ENCODE measurements around the gene TMEM94. TPM values are rescaled to one million over a fixed set of nuclear protein-coding genes. Genes with fewer than 3 reads are reported as not detected.
A peak's percentile ranks its signal among the peaks of the same experiment; 100 is the strongest.
"Not testable (repeated sequence)": the region's sequence is repeated elsewhere in the genome, so short reads cannot be mapped to it uniquely, and the experiment has no call there.

TMEM94 gene
- total and polyA plus RNA-seq, 5 donors = 40.3 to 54.6 (median 49.6) TPM

DNA sequence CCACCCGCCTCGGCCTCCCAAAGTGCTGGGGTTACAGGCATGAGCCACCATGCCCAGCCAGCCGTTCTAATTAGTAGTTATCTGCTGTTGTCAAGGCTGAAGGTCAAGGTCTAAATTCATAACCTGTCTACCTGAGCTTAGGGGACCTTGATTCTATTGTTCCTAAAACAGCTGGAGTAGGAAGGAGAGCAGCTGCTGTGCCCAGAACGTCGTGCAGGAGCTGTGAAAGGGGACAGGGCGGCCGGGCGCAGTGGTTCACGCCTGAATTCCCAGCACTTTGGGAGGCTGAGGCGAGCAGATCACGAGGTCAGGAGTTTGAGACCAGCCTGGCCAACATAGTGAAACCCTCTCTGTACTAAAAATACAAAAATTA is 21.0 kb downstream of the TMEM94 start:
- DNase-seq; intact Hi-C loops (cut with DNase I); H3K27me3 ChIP-seq (ENCODE audit: control insufficient read depth, insufficient read depth); H3K4me3 ChIP-seq (ENCODE audit: low read length); ATAC-seq; H3K9me3 ChIP-seq (ENCODE audit: control insufficient read depth, low read length): not testable (repeated sequence)
- WGBS = 82% methylated on average over 11 of the region's 11 CpGs
- peak overlapping the region; percentile 54 for H3K27ac ChIP-seq (ENCODE audit: low read length)
- H3K4me1 ChIP-seq (ENCODE audit: control insufficient read depth, insufficient read depth, low read length) = peaks cover 16% of the 10 kb centered on the region

DNA sequence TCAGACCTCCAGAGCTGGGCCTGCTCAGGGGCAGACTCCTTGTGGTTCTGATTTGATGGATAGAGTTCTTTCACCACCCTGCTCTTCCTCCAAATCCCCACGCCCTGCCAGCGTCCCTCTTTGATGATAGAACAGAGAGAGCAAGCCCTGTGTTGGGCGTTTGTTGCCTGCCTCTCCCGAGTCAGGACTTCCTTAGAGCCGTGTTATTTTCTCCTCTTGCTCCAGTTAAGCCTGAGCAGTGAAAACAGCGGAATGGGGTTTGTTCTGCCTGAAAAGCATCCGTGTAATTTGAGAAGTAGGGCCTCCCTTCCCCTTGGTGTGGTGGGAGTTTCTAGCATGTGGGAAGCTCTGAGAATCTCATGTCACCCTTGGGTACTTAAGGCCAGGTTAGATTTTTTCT is 22.1 kb downstream of the TMEM94 start:
- DNase-seq (no peak), ATAC-seq (no peak)
- no peaks in the 10 kb centered on the region for H3K9me3 ChIP-seq (ENCODE audit: control insufficient read depth, low read length)
- H3K27me3 ChIP-seq (ENCODE audit: control insufficient read depth, insufficient read depth) = no peaks in the 10 kb centered on the region
- peaks cover 12% of the 10 kb centered on the region for H3K4me1 ChIP-seq (ENCODE audit: control insufficient read depth, insufficient read depth, low read length)
- no peak overlapping the region for H3K4me3 ChIP-seq (ENCODE audit: low read length)
- WGBS = 63% methylated on average over 7 of the region's 7 CpGs
- intact Hi-C loops (cut with DNase I) = no loop called here
- peak overlapping the region; percentile 28 for H3K27ac ChIP-seq (ENCODE audit: low read length)

DNA sequence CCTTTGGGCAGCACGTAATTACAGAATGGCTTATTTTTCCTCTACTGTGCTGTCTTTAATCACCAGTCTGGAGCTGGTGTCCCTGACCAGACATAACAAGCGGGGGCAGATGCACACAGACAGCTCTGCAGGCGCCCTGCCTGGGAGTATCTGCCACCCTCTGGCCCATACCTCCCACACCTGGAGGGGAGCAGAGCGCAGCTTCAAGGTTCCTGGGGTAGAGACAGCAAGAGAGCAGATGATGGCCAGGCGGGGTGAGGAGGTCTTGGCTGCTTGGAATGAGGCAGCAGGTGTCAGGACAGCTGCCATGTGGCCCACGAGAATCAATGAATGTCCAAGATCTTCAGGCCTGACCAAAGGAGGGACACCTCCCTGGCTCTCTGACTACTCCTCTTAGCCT is 23.8 kb downstream of the TMEM94 start:
- DNase-seq (no peak), ATAC-seq (no peak)
- no peaks in the 10 kb centered on the region for H3K9me3 ChIP-seq (ENCODE audit: control insufficient read depth, low read length)
- H3K4me1 ChIP-seq (ENCODE audit: control insufficient read depth, insufficient read depth, low read length) = peaks cover 11% of the 10 kb centered on the region
- H3K27me3 ChIP-seq (ENCODE audit: control insufficient read depth, insufficient read depth) = no peaks in the 10 kb centered on the region
- intact Hi-C loops (cut with DNase I) = no loop called here
- 94% methylated on average over 6 of the region's 6 CpGs for WGBS
- H3K27ac ChIP-seq (ENCODE audit: low read length) = no peak overlapping the region
- H3K4me3 ChIP-seq (ENCODE audit: low read length) = no peak overlapping the region

DNA sequence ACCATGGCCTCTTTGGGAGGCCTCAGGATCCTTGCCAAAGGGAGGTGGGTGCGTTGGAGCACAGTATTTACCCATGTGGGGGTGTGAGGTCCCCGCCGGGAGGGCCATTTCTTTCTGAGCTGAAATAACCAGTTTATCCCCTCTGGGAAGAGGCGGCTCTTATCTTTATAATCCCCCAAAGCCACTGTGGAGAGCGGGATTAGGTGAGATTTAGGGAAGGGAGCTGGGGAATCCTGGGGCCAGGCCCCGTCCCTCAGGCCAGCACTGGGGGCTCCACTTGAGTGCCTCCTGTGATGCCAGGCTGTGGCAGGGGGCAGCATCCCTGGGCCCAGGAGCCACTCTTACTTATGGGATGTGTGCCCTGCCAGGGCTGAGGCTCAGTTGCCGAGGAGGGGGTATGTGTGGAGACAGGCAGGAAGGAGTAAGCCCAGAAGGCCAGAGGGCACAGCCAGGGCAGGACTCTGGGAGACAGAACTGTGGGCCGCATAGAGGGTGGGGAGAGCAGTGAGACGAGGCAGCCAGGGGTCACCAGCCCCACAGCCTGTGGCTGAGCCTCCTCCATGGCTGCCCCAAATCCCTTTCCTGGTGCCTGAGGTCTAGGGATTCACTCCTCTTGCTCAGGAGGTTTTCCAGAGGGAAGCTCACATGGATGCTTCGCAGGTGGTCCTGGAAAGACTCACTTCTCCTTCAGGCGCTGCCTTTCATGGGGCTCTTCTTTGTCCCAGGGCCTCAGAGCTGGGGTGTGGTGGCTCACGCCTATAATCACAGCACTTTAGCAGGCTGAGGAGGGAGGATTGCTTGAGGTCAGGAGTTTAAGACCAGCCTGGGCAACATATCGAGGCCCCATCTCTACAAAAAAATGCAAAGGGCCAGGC is 25.0 kb downstream of the TMEM94 start:
- Histone ChIP-seq H3K27me3 (ENCODE audit: control insufficient read depth, insufficient read depth) (no peaks in the 10 kb centered on the region), H3K9me3 (ENCODE audit: control insufficient read depth, low read length) (no peaks in the 10 kb centered on the region), H3K4me1 (ENCODE audit: control insufficient read depth, insufficient read depth, low read length) (peaks cover 6% of the 10 kb centered on the region), H3K4me3 (ENCODE audit: low read length) (no peak overlapping the region), H3K27ac (ENCODE audit: low read length) (no peak overlapping the region)
- WGBS = 81% methylated on average over 13 of the region's 13 CpGs
- ATAC-seq = no peak
- no peak for DNase-seq
- intact Hi-C loops (cut with DNase I) = no loop called here

DNA sequence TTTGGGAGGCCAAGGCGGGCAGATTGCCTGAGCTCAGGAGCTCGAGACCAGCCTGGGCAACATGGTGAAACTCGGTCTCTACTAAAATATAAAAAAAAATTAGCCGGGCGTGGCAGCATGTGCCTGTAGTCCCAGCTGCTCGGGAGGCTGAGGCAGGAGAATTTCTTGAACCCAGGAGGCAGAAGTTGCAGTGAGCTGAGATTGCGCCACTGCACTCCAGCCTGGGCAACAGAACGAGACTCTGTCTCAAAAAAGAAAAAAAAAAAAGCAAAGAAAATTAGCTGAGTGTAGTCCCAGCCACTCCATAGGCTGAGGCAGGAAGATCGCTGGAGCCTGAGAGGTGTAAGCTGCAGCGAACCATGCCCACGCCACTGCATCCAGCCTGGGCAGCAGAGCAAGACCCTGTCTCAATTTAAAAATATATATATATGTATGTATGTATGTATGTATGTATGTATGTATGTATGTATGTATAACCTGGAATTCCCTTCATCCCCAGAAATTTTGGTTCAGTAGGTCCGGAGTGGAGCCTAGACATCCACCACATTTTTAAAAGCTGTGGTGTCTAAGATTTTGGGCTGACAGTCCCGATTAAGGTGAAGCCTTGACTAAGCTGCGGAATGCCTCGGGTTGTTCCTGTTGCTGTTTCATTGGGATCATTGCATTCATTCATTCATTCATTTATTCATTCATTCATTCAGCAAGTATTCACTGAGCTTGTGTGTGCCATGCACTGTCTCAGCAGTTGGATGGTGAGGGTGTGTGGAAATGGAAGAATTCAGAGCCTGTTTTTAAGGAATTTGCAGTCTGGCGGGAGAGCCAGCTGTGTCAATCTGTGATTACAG is 25.9 kb downstream of the TMEM94 start:
- no peak overlapping the region for H3K27ac ChIP-seq (ENCODE audit: low read length)
- H3K9me3 ChIP-seq (ENCODE audit: control insufficient read depth, low read length) = no peaks in the 10 kb centered on the region
- H3K27me3 ChIP-seq (ENCODE audit: control insufficient read depth, insufficient read depth) = no peaks in the 10 kb centered on the region
- H3K4me3 ChIP-seq (ENCODE audit: low read length) = no peak overlapping the region
- ATAC-seq (no peak), DNase-seq (no peak)
- peaks cover 1% of the 10 kb centered on the region for H3K4me1 ChIP-seq (ENCODE audit: control insufficient read depth, insufficient read depth, low read length)
- intact Hi-C loops (cut with DNase I) = no loop called here
- 86% methylated on average over 16 of the region's 16 CpGs for WGBS

DNA sequence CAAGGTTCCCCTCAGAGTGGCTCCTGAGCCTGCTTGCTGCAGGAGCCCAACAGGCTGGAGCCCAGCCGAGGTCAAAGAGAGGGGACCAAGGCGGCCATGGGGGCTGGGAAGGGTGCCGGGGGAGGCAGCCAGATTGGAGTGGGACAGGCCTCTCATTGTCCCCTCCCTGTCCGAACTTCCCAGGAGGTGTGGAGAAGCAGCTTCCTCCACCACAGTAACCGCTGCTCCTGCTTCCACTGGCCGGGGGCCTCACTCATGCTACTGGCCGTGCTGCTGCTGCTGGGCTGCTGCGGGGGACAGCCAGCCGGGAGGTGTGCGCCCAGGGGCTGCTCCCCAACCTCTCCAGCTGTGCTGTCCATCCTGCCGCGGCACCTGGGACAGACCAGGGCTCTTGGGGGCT is 29.3 kb downstream of the TMEM94 start:
- WGBS = 77% methylated on average over 12 of the region's 12 CpGs
- intact Hi-C loops (cut with DNase I) = no loop called here
- peaks cover 8% of the 10 kb centered on the region for H3K4me1 ChIP-seq (ENCODE audit: control insufficient read depth, insufficient read depth, low read length)

DNA sequence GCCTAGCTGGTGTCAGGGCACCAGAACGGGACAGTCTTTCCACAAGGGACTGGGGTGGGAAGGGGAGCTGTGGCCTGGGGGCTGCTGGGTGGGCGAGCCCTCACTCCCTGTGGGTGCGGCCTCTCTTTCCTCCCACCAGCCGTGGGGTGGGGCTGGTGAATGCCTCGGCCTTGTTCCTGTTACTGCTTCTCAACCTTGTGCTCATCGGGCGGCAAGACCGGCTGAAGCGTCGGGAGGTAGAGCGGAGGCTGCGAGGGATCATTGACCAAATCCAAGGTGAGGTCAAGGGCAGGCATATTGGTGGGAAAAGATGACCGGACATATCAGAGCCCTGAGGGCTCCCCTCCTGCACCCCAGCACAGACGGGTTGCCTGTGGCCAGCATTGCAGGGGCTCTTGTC is 29.7 kb downstream of the TMEM94 start:
- ATAC-seq = no peak
- H3K4me1 ChIP-seq (ENCODE audit: control insufficient read depth, insufficient read depth, low read length) = peaks cover 8% of the 10 kb centered on the region
- no peaks in the 10 kb centered on the region for H3K27me3 ChIP-seq (ENCODE audit: control insufficient read depth, insufficient read depth)
- no peaks in the 10 kb centered on the region for H3K9me3 ChIP-seq (ENCODE audit: control insufficient read depth, low read length)
- no peak overlapping the region for H3K27ac ChIP-seq (ENCODE audit: low read length)
- intact Hi-C loops (cut with DNase I) = no loop called here
- no peak overlapping the region for H3K4me3 ChIP-seq (ENCODE audit: low read length)
- peak in 1 of 3 donors; percentile 53 for DNase-seq
- WGBS = 79% methylated on average over 14 of the region's 14 CpGs

More for the DNA sequence above, 29.3 kb downstream of the TMEM94 start:
- Histone ChIP-seq H3K27ac (ENCODE audit: low read length) (peak overlapping the region; percentile 20), H3K27me3 (ENCODE audit: control insufficient read depth, insufficient read depth) (no peaks in the 10 kb centered on the region), H3K4me3 (ENCODE audit: low read length) (no peak overlapping the region), H3K9me3 (ENCODE audit: control insufficient read depth, low read length) (no peaks in the 10 kb centered on the region)
- peak in 2 of 3 donors; percentile 75 to 77 for DNase-seq
- peak in 1 of 2 donors; percentile 13 for ATAC-seq

DNA sequence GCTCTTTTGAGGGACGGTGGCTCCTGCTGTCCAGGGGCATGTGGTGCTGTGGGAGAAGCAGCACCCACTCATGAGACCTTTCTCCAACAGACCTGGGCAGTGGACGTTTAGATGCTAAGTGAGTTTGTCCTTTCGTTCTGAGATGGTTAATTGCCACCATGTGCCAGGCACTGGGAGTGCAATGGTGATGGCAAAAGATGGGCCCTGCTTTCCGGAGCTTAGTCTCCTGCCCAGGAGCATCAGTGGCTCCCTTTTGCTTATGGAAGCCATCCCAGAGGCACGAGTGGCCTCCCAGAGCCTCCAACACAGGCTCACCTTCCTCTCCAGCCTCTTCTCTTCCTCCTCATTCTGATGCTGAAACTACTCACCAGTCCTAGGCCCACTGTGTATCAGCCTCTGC is 30.5 kb downstream of the TMEM94 start:
- Histone ChIP-seq H3K9me3 (ENCODE audit: control insufficient read depth, low read length) (no peaks in the 10 kb centered on the region), H3K27ac (ENCODE audit: low read length) (no peak overlapping the region), H3K27me3 (ENCODE audit: control insufficient read depth, insufficient read depth) (no peaks in the 10 kb centered on the region), H3K4me1 (ENCODE audit: control insufficient read depth, insufficient read depth, low read length) (peaks cover 8% of the 10 kb centered on the region), H3K4me3 (ENCODE audit: low read length) (no peak overlapping the region)
- ATAC-seq (no peak), DNase-seq (no peak)
- intact Hi-C loops (cut with DNase I) = no loop called here
- 77% methylated on average over 5 of the region's 5 CpGs for WGBS

DNA sequence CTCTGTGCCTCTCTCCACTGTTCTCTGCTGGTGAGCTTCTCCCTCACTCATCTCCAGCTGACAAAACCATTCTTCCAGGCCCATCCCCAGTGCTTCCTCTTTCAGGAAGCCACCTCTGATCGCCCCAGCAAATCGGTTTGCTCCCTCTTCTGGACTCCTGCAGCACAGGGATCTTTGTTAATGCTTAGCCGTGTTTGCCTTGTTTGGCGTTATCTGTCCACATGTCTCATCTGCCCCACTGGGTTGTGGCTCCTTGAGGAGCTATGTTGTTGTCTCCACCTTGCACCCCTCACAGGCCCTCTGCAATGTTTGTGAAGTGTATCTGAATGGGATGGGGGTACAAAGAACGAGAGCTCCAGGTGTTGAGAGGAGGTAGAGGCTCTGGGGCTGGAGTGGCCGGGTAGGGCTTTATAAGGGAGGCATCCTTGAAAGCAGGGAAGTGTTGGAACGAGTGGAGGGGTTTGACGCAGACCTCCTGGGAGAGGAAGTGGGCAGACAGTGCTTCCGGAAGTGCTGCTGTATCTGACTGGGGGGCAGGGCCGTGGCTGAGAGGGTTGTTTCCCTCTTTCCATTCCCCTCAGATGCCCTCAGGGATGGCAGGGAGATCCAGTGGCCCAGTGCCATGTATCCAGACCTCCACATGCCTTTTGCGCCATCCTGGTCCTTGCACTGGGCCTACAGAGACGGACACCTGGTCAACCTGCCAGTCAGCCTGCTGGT is 31.1 kb downstream of the TMEM94 start:
- ATAC-seq (peak in 1 of 2 donors; percentile 15), DNase-seq (peak in 2 of 3 donors; percentile 79 to 80)
- Histone ChIP-seq H3K27me3 (ENCODE audit: control insufficient read depth, insufficient read depth) (no peaks in the 10 kb centered on the region), H3K4me3 (ENCODE audit: low read length) (no peak overlapping the region), H3K4me1 (ENCODE audit: control insufficient read depth, insufficient read depth, low read length) (peaks cover 8% of the 10 kb centered on the region), H3K27ac (ENCODE audit: low read length) (peak overlapping the region; percentile 15), H3K9me3 (ENCODE audit: control insufficient read depth, low read length) (no peaks in the 10 kb centered on the region)
- WGBS = 49% methylated on average over 12 of the region's 12 CpGs
- intact Hi-C loops (cut with DNase I) = no loop called here

DNA sequence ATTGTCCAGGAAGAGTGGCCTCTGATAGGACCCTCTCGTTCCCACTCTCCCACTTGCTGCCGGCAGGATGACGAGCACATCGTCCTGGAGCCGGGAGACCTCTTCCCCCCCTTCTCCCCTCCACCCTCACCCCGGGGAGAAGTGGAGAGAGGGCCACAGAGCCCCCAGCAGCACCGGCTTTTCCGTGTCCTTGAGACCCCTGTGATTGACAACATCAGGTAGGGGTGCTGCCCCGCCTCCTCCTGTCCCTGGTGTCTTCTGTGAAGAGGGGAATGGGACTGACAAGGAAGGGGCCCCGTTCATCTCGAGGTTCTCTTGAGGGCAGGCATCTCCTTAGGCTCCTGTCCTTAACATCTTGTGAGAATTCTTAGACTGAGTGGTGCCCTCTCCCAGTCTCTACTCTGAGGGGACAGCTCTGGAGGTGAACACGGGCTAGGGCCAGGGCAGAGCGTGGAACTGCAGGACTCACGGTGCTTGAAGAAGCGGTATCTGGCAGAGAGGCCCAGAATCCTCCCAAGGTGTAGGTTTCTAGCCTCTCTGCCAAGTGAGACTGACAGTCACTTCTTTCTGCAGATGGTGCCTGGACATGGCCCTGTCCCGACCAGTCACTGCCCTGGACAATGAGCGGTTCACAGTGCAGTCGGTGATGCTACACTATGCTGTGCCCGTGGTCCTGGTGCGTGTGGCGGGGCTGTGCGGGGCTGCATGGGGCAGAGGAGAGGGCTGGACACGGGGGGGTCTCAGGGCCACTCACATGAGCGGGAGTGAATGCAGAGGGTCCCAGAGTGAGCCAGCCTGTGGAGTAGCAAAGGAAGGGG is 32.5 kb downstream of the TMEM94 start:
- Histone ChIP-seq H3K27ac (ENCODE audit: low read length) (no peak overlapping the region), H3K9me3 (ENCODE audit: control insufficient read depth, low read length) (no peaks in the 10 kb centered on the region), H3K4me3 (ENCODE audit: low read length) (no peak overlapping the region), H3K4me1 (ENCODE audit: control insufficient read depth, insufficient read depth, low read length) (peaks cover 8% of the 10 kb centered on the region), H3K27me3 (ENCODE audit: control insufficient read depth, insufficient read depth) (no peaks in the 10 kb centered on the region)
- 88% methylated on average over 24 of the region's 24 CpGs for WGBS
- ATAC-seq (no peak), DNase-seq (peak in 1 of 3 donors; percentile 24)
- intact Hi-C loops (cut with DNase I) = no loop called here

All from right cardiac atrium (tissue), 5 donors.